ENCODE results near the gene SYNJ2.

Gene SYNJ2

DNA sequence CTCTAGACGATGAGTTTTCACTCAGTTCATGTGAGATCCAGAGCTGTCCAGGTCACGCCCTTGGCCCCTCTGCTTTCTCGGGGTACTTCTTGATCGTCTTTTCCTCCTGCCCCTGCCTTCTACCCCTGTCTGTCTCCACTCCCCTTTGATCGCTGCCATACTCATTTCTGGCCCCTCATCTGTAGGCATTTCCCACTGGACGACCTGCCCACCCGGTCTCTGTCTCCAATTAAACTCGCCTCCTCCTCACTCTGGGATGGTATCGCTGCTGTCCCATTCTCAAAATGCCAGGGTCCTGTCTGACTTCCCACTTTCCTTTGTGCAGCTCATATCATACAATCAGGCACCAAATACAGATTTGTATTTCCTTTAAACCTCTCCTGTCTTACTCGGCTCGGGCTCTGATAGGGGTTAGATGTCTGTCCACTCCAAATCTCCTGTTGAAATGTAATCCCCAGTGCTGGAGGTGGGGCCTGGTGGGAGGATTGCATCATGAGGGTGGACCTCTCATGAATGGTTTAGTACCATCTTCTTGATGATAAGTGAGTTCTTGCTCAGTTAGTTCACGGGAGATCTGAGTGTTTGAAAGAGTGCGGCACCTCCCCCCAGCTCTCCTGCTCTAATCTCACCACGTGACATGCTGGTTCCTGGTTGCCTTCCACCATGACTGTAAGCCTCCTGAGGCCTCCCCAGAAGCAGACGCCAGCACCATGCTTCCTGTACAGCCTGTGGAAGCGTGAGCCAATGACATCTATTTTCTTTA is 3.5 kb upstream of the SYNJ2 start:
- no peak for DNase-seq (ENCODE audit: low read depth in 2 of 2)

DNA sequence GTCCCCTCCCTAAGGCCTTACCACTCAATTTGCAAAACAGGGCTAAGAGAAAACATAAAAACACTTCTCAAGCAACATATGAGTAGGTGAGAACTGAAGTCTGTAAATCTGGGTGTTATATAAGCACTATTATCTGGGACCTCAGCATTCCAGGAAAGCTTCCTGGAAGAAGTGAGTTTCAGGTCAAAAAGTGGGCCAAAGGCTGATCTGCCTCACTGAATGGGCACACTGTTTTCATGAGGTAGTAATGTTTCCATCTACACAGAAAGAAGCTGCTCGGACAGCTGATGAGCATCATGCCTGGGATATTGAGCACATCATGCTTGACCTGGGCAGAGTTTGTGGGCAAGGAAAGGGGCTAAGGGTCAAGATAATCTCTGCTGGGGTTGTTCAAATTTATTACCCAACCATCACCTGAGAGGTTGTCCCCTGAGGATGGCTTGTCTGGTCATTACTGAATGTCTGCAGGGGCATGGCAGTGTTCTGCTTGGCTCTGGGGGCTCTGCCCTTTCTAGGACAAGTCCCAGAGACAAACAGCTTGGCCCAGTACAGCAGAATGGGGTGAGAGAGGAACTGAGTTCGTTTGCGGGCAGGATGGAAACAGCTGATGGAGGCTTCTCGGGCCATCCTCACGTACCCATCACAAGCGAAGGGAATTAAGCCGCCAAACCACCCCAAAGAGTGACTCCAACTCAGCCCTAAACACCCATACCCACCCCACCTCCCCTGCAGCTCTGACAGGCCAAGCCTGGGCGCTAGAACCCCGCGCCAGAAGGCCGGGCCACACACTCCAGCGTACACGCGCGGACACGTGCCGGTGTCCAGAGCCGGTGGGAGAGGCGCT is 1.2 kb upstream of the SYNJ2 start:
- no peak for DNase-seq (ENCODE audit: low read depth in 2 of 2)

DNA sequence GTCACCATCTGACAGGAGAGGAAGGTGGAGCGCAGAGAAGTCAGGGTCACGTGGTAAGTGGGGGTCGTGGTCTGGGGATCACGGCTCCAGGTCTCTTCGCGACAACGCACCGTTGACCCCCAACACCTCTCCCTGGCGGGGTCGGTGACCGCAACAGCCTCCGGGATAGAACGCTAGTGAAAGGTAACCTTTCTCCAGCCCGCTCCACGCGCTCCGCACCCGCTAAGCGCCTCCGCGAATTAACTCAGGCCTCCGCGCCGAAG is 600 bp upstream of the SYNJ2 start:
- DNase-seq (ENCODE audit: low read depth in 2 of 2), result no peak

DNA sequence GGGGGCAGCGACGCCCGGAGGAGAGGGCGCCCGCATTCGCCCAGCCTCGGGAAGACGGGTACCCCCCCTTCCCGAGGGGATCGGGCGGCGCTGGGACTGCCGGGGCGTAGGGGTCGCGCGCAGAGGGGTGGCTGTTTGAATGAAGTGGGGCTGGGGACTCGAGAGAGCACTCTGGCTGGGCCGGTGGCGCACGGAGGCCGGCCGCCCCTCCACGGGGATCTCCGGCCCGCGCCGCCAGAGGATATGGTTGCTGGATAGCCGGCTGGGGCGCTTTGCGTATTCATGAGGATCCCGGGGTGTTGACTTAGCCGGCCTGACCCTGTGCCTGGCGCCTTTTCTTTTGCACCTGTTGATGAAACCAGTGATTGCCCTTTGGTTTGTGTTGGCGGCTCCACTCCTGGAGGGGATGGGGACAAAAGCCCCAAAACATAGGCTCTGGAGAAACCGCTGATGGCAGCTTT is 469 bp downstream of the SYNJ2 start:
- DNase-seq (ENCODE audit: low read depth in 2 of 2), result no peak

DNA sequence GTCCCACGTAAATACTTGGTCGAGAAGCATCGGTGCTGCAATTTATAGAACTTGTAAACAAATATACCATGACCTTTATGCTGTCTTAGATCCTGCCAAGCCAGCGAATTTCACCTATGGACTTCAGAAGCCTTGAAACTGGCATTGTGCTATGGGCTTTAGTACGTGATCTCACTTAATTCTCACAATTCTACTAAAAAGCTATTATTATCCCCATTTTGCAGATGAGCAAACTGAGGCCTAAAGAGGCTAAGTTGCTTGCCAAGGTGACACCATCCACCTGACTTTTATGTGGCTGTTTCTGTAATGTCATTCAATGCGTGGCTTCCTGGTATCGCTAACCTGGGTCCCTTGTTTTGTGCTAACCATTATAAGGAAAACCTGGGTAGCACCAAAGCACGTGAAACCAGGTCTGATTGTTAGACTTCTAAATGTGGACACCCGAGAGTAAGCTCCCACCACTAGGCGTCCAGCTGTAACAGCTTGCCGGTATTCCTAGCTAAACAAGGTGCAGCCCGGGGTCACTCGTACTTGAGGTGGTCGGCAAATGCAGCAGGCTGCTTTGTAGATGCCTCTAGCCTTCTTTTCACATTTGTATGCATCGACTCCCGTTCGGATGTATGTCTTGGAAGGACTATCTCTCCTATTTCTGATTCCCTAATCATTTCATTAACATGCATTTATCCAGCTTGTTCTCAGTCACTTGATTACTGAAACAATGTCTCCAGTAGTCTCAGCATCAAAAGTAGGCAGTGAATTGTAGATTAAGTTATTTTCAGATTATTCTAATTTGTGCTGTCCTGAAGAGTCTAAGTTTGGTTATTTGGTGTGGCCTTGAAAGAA is 1.1 kb downstream of the SYNJ2 start:
- no peak for DNase-seq (ENCODE audit: low read depth in 2 of 2)

DNA sequence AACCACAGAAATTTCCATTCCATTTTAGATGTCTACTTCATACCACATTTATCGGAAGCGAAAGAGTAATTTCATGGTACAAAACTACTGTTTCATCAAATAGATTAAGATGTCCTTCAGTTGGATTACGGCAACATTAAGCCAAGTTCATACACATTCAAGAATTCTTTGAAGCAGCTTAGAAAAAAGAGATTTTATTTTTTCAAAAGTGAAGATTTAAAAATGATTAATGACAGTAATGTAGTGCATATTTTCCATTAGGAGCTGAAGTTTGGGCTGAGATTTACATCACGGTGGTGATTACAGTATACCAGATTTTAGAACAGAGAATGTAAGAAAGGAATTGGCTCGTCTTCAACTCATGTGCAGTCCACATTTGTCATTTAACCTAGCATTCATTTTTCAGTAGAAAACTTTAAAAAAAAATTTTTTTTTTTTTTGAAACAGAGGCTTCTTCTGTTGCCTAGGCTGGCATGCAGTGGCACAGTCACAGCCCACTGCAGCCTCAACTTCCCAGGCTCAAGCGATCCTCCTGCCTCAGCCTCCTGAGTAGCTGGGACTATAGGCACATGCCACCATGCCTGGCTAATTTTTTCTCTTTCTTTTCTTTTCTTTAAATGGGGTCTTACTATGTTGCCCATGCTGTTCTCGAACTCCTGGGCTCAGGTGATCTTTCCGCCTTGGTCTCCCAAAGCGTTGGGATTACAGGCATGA is 1.9 kb downstream of the SYNJ2 start:
- DNase-seq (ENCODE audit: low read depth in 2 of 2), result no peak

DNA sequence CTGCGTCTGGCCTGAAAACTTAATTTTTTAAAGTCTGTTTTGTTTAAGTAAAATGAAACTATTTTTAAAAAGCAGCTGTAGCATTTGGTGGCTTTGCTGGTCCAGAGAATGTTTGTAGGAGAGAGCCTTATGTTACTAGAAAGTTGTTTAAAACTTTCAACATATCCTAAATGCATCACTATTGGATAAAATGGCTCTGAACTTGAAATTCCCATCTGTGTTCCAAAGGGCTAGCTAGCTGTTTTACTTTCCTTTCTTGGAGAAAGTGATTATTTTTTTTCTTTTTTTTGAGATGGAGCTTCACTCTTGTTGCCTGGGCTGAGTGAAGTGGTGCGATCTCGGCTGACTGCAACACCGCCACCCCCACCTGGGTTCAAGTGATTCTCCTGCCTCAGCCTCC is 2.5 kb downstream of the SYNJ2 start:
- no peak for DNase-seq (ENCODE audit: low read depth in 2 of 2)

DNA sequence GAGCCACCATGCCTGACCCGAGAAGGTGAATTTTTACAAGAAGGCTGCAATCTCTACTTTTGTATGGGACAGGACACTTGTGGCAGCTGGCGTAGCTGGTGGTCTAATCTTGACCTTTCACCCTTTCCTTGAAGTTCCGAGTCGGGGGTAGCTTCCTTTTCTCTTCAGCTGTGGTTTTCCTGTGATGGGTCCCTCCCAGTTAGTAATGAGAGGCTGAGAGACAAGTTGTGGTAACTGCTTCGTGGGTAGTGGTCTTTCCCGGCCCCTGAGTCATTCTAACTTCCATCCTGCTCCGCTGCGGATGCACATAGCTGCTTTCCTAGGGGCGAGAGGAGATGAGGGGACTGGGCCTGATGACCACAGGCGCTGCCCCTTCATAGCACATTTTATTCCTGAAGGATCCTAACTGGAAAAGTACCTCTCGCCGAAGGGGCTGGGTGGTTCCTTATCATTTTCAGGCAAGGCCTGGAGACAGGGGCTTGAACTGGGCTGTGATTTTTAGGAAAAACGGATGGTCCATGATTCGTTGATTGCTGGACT is 3.1 kb downstream of the SYNJ2 start:
- DNase-seq (ENCODE audit: low read depth in 2 of 2), result no peak

DNA sequence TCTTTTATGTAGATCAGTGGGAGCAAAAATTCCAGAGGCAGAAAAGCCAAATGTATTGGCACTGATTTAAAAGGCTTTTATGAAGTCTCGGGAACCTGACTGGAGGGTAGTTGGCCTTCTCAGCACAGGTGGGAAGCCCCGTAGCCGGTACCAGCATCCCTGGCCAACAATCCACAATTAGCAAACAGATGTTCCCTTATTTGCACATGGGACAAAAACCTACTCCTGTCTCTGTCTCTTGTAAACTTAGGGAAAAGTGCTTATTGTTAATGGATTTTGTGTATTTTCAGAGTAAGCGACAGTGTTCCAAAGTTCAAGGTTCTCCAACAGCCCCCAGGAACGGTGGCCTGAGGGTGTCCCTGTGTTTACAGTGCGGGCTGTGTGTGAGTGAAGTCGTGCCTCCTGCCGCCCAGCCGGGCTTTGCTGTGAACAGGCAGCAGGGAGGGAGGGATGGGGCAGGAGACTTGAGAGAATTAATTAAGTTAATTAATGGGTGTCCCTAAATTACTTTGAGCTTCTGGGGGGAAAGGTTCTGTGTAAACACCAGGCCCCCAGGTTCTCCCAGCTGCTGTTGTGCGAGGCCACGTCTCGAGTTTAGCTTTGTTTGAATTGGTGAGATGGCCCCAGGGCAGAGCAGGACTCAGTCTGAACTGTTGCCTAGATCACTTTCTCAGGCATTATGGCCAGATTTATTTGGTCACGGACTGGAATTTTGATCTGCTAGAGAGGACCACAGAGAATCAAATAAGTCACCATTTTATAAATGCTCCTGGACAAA is 3.9 kb downstream of the SYNJ2 start:
- no peak for DNase-seq (ENCODE audit: low read depth in 2 of 2)

DNA sequence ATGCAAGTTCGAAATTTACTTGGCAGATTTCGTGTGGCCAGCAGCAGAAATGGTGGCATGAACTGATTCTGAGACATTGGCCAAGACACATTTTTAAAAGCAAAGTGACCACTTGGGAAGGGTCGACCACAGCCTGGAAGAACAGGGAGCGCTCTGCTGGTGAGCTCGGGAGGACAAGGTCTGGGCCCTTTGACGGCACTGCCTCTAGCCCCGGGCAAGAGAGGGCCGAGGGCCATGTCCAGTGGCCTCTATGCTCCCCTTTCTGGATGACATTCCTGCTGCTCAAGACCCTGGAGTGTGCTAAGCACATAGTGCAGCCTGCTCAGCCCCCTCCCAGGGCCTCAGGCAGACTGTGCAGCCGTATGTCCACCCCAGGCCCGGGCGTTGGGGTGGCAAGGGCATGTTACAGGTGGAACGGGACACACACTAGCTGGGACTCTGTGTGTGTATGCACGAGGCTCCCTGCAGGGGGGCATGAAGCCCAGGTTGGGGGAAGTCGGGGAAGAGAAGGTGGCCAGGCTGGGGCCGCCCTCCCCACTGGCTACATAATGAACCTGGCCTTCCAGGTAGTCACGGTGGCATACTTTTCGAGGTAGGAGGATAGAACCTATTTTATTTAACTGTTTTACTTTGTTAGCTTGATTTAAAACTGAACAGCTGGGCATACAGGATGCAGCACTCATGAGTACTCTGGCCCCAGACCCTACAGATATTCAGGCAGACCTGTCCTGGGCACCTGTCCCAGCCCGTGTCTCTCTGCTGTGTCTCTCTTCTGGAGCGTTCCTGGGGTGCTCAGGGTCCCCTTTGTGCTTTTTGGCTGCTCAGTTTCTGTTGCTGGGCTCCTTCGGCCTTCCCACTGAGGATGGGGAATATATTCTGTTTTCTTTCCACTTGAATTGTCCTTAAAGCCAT is 6.4 kb downstream of the SYNJ2 start:
- no peak for DNase-seq (ENCODE audit: low read depth in 2 of 2)

DNA sequence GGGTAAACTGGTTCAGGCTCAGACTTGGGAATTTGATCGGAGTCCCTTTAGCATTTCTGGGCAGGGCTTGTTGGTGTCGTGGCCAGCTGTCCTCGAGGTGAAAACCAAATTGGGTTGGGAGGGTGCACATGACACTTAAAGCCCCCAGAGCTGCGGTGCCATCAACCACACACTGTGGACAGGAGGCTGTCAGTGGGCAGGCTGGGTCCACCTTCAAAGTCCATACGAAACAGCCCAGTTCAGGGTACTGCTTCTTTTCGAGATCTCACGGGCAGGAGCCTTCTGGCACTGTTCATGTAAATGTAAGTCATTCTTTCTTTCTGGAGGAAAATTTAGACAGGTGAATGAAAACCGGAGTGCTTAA is 7.0 kb downstream of the SYNJ2 start:
- DNase-seq (ENCODE audit: low read depth in 2 of 2), result no peak

DNA sequence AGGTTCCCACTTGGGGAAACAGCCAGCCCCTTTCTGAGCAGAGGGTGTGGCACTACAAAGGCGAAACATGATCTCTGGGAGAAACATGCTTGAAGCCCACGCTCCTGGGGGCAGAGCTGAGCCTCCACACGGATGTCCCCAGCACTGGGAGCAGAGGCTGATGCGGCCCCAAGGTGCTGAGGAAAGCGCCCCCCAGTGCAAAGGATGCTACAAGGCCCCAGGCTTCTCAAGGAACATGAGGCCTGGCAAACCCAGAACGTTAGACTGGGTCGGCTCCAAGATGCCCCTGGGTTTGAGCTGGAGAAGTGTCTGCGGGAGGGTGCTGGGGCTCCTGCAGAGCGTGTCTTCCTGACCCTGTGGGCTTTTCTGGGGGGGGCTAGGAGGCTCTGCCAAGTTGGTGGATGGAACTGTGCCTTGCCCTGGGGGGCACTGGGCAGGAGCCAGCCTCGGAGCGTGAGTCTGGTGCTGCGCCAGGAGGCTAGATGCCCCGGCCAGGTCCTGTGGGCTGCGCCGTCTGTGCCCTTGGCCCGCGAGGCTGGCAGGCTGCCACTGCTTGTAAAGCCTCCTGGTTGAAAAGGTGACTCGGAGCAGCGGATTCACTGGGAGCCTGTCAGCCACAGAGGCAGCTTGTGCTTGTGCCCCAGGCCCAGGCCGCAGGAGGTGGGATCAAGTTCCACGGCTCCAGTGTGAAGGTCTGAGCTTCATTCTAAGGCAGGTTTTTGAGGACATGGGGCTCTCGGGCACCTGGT is 8.1 kb downstream of the SYNJ2 start:
- DNase-seq (ENCODE audit: low read depth in 2 of 2), result no peak

DNA sequence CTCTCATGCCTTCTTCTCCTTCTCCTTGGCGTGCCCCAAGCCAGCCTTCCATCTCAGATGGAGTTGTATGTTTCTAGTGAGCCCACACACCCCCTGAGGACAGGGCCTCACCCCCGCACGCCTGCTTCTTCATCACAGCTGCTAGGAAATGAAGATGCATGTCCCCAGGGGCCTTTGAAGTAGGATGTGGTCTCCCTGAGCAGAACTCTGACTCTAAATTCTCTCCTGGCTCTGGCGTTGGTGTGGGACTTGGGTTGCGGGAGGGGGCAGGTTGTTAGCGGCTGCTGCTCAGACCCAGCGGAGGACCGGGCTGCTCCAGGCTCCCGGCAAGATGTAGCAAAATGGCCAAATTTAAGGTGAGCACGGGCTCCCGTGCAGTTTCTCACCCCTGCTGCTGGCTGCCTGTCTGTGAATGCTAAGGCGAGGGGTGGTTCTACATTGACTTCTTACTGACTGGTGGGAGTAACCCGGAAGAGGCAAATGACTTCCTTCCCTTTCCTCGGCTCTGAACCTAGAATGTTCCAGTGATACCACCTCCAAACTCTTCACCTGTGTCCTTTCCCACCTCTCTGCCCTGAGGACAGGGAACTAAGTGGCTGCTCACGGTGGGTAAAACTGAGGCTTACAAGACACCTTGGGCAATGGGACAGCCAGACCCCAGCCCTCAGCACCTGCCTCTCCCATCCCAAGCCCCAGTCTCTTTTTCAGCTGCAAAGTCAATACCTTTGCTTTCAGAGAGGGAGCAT is 8.8 kb downstream of the SYNJ2 start:
- no peak for DNase-seq (ENCODE audit: low read depth in 2 of 2)

DNA sequence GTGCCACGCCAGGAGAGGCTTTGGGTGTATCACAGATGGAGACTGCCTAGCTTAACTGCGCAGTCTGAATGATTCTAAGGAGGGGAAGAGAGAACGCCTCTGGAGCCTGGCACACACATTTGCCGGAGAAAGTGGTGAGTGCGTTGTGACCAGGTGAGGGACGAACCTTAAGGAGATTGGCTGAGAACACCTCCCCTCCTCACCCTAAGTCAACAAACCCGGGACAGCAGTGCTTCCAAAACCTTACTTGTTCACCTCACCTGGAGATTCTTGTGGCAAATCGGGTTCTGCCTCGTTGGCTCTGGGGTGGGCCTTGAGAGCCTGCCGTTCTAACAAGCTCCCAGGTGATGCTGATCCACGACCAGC is 9.4 kb downstream of the SYNJ2 start:
- DNase-seq (ENCODE audit: low read depth in 2 of 2), result no peak

DNA sequence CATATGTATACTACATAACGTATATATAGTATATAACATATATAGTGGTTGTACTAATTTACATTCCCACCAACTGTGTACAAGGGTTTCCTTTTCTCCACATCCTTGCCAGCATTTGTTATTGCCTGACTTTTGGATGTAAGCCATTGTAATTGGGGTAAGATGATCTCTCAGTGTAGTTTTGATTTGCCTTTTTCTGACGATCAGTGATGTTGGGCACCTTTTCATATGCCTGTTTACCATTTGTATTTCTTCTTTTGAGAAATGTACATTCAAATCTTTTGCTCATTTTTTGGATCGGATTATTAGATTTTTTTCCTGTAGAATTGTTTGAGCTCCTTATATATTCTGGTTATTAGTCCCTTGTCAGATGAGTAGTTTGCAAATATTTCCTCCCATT is 11.4 kb downstream of the SYNJ2 start:
- no peak for DNase-seq (ENCODE audit: low read depth in 2 of 2)

DNA sequence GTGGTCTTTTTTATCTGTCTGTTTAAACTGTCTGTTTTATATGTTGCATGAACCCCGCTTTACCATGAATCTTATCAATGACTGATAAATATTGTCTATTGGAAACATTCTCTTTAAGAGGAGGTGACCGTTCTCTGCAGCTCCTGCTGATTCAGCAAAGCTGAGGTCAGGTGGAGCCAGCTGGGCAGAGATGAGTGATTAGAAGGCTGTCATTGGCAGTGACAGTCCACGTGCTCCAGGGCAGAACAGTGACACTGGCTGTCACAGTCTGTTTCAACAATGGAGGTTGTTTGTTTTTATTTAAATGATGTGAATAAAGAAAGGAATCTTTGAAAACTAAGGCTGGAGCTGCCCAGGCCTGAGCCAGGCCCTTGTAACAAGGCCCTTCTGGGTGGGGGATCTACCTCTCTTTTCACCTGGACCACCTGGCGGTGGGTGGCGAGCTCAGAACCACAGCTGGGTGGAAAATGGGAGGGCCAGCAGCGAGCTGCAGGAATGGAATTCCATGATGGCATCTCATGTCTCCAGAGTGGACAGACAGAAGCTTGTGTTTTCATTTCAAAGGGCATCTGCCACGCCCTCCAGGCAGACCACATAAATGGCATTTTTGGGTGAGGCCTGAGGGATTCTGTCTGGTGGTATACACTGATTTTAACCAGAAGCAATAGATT is 12.6 kb downstream of the SYNJ2 start:
- no peak for DNase-seq (ENCODE audit: low read depth in 2 of 2)

DNA sequence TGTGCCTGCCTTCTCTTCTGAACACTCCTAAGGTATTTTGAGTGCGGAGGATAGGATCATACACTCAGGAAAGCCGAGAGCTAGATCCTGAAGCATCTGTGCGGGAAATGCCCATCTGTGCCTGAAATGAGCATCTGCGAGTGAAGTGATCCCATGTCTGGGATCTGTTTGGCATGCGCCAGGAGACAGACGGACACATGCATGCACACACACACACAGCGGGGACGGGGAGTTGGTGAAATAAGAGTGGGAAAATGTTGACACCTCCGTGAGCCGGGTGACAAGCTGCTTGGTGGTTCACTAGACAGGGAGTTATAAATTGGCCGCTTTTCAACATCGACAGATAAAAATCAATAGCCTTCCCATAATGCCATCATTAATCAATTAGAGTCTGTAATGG is 13.8 kb downstream of the SYNJ2 start:
- no peak for DNase-seq (ENCODE audit: low read depth in 2 of 2)

DNA sequence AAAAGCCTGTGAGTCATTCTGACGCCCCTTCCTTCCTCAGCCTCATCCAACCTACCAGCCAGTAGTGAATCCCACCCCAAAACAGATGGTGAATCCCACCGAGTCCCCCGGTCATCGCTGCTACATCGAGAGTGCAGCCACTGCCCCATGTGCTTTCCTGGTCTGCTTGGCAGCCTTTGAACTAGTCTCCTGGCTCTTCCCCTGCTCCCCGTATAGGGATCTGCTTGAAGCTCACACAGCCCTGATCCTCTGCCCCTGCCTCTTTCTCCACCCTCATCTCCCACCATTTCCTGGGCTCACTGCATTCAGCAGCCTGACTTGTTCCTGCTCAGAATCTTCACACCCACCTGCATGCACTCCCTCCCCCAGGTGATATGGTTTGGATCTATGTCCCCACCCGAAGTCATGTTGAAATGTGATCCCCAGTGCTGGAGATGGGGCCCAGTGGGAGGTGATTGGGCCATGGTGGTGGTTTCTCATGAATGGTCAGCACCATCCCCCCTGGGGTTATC is 14.6 kb downstream of the SYNJ2 start:
- no peak for DNase-seq (ENCODE audit: low read depth in 2 of 2)
